ENCODE measurements around the gene PTPRR. TPM values are rescaled to one million over a fixed set of nuclear protein-coding genes. Genes with fewer than 3 reads are reported as not detected.

The PTPRR gene
- total RNA-seq, 1 experiment from 2014 or later: 0.46 TPM

- no peak overlapping the region for H3K27ac Mint-ChIP-seq
- ATAC-seq (no peak), DNase-seq (ENCODE audit: low spot score) (no peak)
- H3K9me3 Mint-ChIP-seq: no peaks in the 10 kb centered on the region
- TF ChIP-seq PREB (CRISPR knock-in tag; IDR thresholded peaks at IDR 0.05; ENCODE audit: borderline replicate concordance): no peak
- no peak for TF ChIP-seq SOX15 (CRISPR knock-in tag; IDR thresholded peaks at IDR 0.05)
- TF ChIP-seq ELF4 (CRISPR knock-in tag; IDR thresholded peaks at IDR 0.05; ENCODE audit: low read depth): no peak
- TF ChIP-seq TCF7 (CRISPR knock-in tag; IDR thresholded peaks at IDR 0.05; ENCODE audit: low read depth): no peak
- no peak for TF ChIP-seq ZNF671 (CRISPR knock-in tag; IDR thresholded peaks at IDR 0.05)
- no peak for TF ChIP-seq ZNF512 (CRISPR knock-in tag; IDR thresholded peaks at IDR 0.05; ENCODE audit: borderline replicate concordance)
- no peak for TF ChIP-seq PRDM15 (CRISPR knock-in tag; IDR thresholded peaks at IDR 0.05)
- TF ChIP-seq AR (CRISPR knock-in tag; IDR thresholded peaks at IDR 0.05): no peak
- no peak for TF ChIP-seq STAT6 (CRISPR knock-in tag; conservative IDR thresholded peaks at IDR 0.05; ENCODE audit: low read depth)
- no peak for TF ChIP-seq ZMAT4 (CRISPR knock-in tag; IDR thresholded peaks at IDR 0.05)
- TF ChIP-seq ZNF138 (CRISPR knock-in tag; conservative IDR thresholded peaks at IDR 0.05): no peak
- no peak for TF ChIP-seq MAX (CRISPR knock-in tag; IDR thresholded peaks at IDR 0.05)
- no peak for TF ChIP-seq EMX1 (CRISPR knock-in tag; IDR thresholded peaks at IDR 0.05)
- no peak for TF ChIP-seq GABPB1 (CRISPR knock-in tag; IDR thresholded peaks at IDR 0.05)
- no peak for TF ChIP-seq ZNF121 (CRISPR knock-in tag; IDR thresholded peaks at IDR 0.05)
- TF ChIP-seq HMGA2 (CRISPR knock-in tag; IDR thresholded peaks at IDR 0.05): no peak
- no peak for TF ChIP-seq E2F1 (CRISPR knock-in tag; IDR thresholded peaks at IDR 0.05)
- TF ChIP-seq ESRRA (CRISPR knock-in tag; IDR thresholded peaks at IDR 0.05; ENCODE audit: borderline replicate concordance): no peak
- TF ChIP-seq GRHL2 (CRISPR knock-in tag; IDR thresholded peaks at IDR 0.05; ENCODE audit: insufficient replicate concordance, severe bottlenecking): no peak
- TF ChIP-seq FOXP4 (CRISPR knock-in tag; IDR thresholded peaks at IDR 0.05): no peak
- POLR2A ChIA-PET: no interaction called here
- CTCF ChIA-PET: no interaction called here
- H3K36me3 Mint-ChIP-seq: no peaks in the 10 kb centered on the region
- H3K4me1 Mint-ChIP-seq: peaks cover 3% of the 10 kb centered on the region; the same call in 1 of the 2 replicates
- H3K4me3 Mint-ChIP-seq: no peak overlapping the region
- no peaks in the 10 kb centered on the region; the same call in 1 of the 2 replicates for H3K27me3 Mint-ChIP-seq (ENCODE audit: low read depth)
Observed at GRCh38 chr12:70830221-70831061, 90.1 kb downstream of the PTPRR start.

Data from WTC11 (cell line).